HG02623 (cell line): ENCODE data around the gene COL1A2.

Experiments used
- ATAC-seq: cut with Tn5 transposase; IDR thresholded peaks from one replicate; pipeline ENCODE4 v1.9.1; 2021; ENCODE audit warnings: moderate library complexity; ENCODE audit not compliant: unreplicated experiment

The COL1A2 gene

GRCh38 chr7:94394437-94395140, at the start of gene COL1A2:
COL1A2 (plus strand) TSS chr7:94394895; CDS start chr7:94395032, 137 bp downstream.
- no peak for ATAC-seq

GRCh38 chr7:94345907-94346306, 48.8 kb upstream of the COL1A2 start:
- ATAC-seq = no peak

GRCh38 chr7:94348142-94348541, 46.6 kb upstream of the COL1A2 start:
- ATAC-seq = no peak

- ATAC-seq = no peak
Observed at GRCh38 chr7:94350734-94351133, 44.0 kb upstream of the COL1A2 start.

- no peak for ATAC-seq
Observed at GRCh38 chr7:94351703-94352102, 43.0 kb upstream of the COL1A2 start.

GRCh38 chr7:94352887-94353286, 41.8 kb upstream of the COL1A2 start:
- ATAC-seq = no peak

- ATAC-seq = no peak
Observed at GRCh38 chr7:94354953-94355352, 39.7 kb upstream of the COL1A2 start.

- no peak for ATAC-seq
Observed at GRCh38 chr7:94355454-94355853, 39.2 kb upstream of the COL1A2 start.

GRCh38 chr7:94357076-94357475, 37.6 kb upstream of the COL1A2 start:
- ATAC-seq = no peak

- no peak for ATAC-seq
Observed at GRCh38 chr7:94360926-94361325, 33.8 kb upstream of the COL1A2 start.

- no peak for ATAC-seq
Observed at GRCh38 chr7:94362276-94362675, 32.4 kb upstream of the COL1A2 start.

GRCh38 chr7:94364816-94365215, 29.9 kb upstream of the COL1A2 start:
- no peak for ATAC-seq

- ATAC-seq = no peak
Observed at GRCh38 chr7:94366163-94366562, 28.5 kb upstream of the COL1A2 start.

- ATAC-seq = no peak
Observed at GRCh38 chr7:94366832-94367231, 27.9 kb upstream of the COL1A2 start.

- no peak for ATAC-seq
Observed at GRCh38 chr7:94367949-94368348, 26.7 kb upstream of the COL1A2 start.

GRCh38 chr7:94368371-94368791, 26.3 kb upstream of the COL1A2 start:
- ATAC-seq = no peak

GRCh38 chr7:94374231-94374630, 20.5 kb upstream of the COL1A2 start:
- ATAC-seq = no peak

GRCh38 chr7:94374721-94375566, 19.8 kb upstream of the COL1A2 start:
- no peak for ATAC-seq

GRCh38 chr7:94375691-94376090, 19.0 kb upstream of the COL1A2 start:
- no peak for ATAC-seq

GRCh38 chr7:94376281-94376680, 18.4 kb upstream of the COL1A2 start:
- no peak for ATAC-seq

GRCh38 chr7:94378356-94378755, 16.3 kb upstream of the COL1A2 start:
- no peak for ATAC-seq

- no peak for ATAC-seq
Observed at GRCh38 chr7:94380264-94380663, 14.4 kb upstream of the COL1A2 start.
